Karpas-422 (cell line): ENCODE measurements around the gene MTHFD1L. TPM values are rescaled to one million over a fixed set of nuclear protein-coding genes. Genes with fewer than 3 reads are reported as not detected.
"Not testable (repeated sequence)": the region's sequence is repeated elsewhere in the genome, so short reads cannot be mapped to it uniquely, and the experiment has no call there.

Experiments used
- DNase-seq: peaks from one replicate; pipeline ENCODE4 v3.0.0-alpha.2; 2015
- H2AFZ ChIP-seq: fragments of 200-600 bp; sonication (generic); 2 replicates; pipeline ENCODE4 v1.6.1; 2014; ENCODE audit warnings: antibody characterized with exemption, low read length, mixed read lengths
- H3K27ac ChIP-seq: fragments of 200-600 bp; sonication (generic); 2 replicates; pipeline ENCODE4 v1.5.1; 2014; ENCODE audit warnings: mild to moderate bottlenecking, low read length, moderate library complexity
- H3K27me3 ChIP-seq: fragments of 200-600 bp; sonication (generic); 2 replicates; pipeline ENCODE4 v1.6.1; 2014; ENCODE audit warnings: low read length, mixed read lengths
- H3K36me3 ChIP-seq: fragments of 200-600 bp; sonication (generic); 2 replicates; pipeline ENCODE4 v1.6.1; 2014; ENCODE audit warnings: low read length, mixed read lengths; ENCODE audit not compliant: insufficient read depth
- H3K4me1 ChIP-seq: fragments of 200-600 bp; sonication (generic); 2 replicates; pipeline ENCODE4 v1.6.1; 2014; ENCODE audit warnings: mild to moderate bottlenecking, low read length, mixed read lengths
- H3K4me2 ChIP-seq: fragments of 200-600 bp; sonication (generic); 2 replicates; pipeline ENCODE4 v1.6.1; 2014; ENCODE audit warnings: low read length, low read depth, mild to moderate bottlenecking; ENCODE audit not compliant: poor library complexity, severe bottlenecking
- H3K4me3 ChIP-seq: fragments of 200-600 bp; sonication (generic); 2 replicates; pipeline ENCODE4 v1.5.1; 2014; ENCODE audit warnings: mild to moderate bottlenecking, antibody characterized with exemption, low read length, mixed read lengths
- H3K79me2 ChIP-seq: fragments of 200-600 bp; sonication (generic); 2 replicates; pipeline ENCODE4 v1.6.1; 2014; ENCODE audit warnings: mild to moderate bottlenecking, low read length, mixed read lengths
- H3K9ac ChIP-seq: fragments of 200-600 bp; sonication (generic); 2 replicates; pipeline ENCODE4 v1.6.0; 2014; ENCODE audit warnings: low read length
- H3K9me2 ChIP-seq: fragments of 200-600 bp; sonication (generic), shearing (Covaris generic); replicated peaks from 2 replicates; pipeline ENCODE4 v1.6.0; 2014; ENCODE audit warnings: mild to moderate bottlenecking, low read length, moderate library complexity; ENCODE audit not compliant: insufficient read depth
- H3K9me3 ChIP-seq: fragments of 300-700, 200-600 bp; sonication (generic); 2 replicates; pipeline ENCODE4 v1.6.1; 2014; ENCODE audit warnings: low read length, mixed read lengths
- H4K20me1 ChIP-seq: fragments of 200-600 bp; sonication (generic); 2 replicates; pipeline ENCODE4 v1.6.1; 2014; ENCODE audit warnings: mild to moderate bottlenecking, antibody characterized with exemption, low read length, low read depth; ENCODE audit not compliant: insufficient read depth
- total RNA-seq: library from RNA; depleted of rRNA; stranded (reverse); fragments of >200 nt; shearing (Covaris generic); gene quantifications from 2 replicates; pipeline ENCODE4 v1.2.3, GENCODE V29; 2014; ENCODE audit warnings: low replicate concordance

Gene MTHFD1L
- total RNA-seq, 1 experiment from 2014 or later: 60.7 TPM

DNA sequence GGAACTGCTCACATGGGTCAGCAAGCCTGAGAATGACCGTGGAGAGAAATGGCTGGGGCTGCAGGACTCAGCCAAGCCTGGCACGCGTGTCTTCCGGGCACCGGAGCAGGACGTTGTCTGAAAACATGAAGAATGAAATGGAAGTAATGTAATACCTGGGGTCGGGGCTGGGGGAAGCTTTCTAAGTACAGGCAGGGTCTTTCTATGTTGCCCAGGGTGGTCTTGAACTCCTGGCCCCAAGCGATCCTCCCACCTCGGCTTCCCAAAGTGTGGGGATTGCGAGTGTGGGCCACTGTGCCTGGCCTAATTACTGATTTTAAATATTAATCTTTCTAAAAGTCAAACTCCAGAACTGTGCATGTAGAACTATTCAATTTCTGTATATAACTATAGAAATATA is 218.8 kb downstream of the MTHFD1L start:
- H3K36me3 ChIP-seq: no peaks in the 10 kb centered on the region
- H3K4me2 ChIP-seq: no peak overlapping the region
- no peak overlapping the region for H3K4me3 ChIP-seq
- H3K9me3 ChIP-seq: no peaks in the 10 kb centered on the region
- H3K79me2 ChIP-seq: 0 out of 2 replicates have a peak, but pooled peaks cover 2% of the 10 kb centered on the region
- no peak overlapping the region for H3K27ac ChIP-seq
- no peaks in the 10 kb centered on the region for H3K9me2 ChIP-seq
- H3K27me3 ChIP-seq: no peaks in the 10 kb centered on the region
- no peak overlapping the region for H2AFZ ChIP-seq
- no peaks in the 10 kb centered on the region for H4K20me1 ChIP-seq
- H3K4me1 ChIP-seq: no peaks in the 10 kb centered on the region
- DNase-seq: no peak
- H3K9ac ChIP-seq: no peak overlapping the region

DNA sequence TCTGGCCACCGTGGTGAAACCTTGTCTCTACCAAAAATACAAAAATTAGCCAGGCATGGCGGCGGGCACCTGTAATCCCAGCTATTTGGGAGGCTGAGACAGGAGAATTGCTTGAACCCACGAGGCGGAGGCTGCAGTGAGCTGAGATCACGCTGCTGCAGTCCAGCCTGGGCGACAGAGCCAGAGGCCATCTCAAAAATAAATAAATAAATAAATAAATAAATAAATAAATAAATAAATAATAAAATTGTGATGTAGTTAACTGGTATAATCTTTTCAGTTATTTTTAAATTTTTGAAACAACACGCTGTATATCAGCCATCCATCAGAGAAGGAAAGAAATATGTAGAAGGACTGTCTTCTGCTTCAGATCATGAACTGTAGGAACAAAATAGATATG is 221.6 kb downstream of the MTHFD1L start:
- not testable (repeated sequence) for H2AFZ ChIP-seq, H3K27ac ChIP-seq, H3K9me3 ChIP-seq, H3K27me3 ChIP-seq, H3K4me2 ChIP-seq, H3K9ac ChIP-seq, H3K4me1 ChIP-seq, DNase-seq, H3K4me3 ChIP-seq, H3K79me2 ChIP-seq, H3K36me3 ChIP-seq, H4K20me1 ChIP-seq, H3K9me2 ChIP-seq

DNA sequence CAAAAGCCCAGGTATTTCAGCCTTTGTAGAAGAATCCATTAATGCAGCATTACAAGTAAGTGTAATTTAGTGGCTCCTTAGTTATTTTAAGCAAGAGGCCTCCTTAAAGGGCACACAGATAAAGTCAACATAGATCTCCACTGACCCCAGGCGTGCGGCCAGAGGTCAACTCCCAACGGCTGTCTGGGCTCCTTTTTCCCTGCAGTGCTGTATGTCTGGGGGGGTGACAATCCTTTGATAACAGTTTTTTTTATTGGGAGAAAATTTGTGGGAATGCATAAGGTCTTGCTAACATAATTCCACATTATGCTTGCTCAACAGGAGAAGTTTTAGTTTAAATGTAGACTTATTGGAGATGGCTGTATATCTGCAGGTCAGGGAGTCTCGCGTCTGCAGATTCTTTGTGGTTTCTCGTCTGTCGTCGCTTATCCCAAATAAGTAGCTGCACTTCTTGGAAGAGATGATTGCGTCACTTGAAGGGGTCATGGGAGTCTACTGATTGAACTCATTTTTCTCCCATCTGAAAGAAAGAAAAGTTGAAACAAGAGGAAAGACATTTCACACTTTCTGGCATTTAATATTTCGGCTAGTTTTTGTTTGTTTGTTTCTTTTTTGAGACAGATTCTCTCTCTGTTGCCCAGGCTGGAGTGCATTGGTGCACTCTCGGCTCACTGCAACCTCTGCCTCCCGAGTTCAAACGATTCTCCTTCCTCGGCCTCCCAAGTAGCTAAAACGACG is 222.5 kb downstream of the MTHFD1L start:
- no peaks in the 10 kb centered on the region for H3K27me3 ChIP-seq
- no peaks in the 10 kb centered on the region for H3K79me2 ChIP-seq
- H3K4me2 ChIP-seq: no peak overlapping the region
- no peak overlapping the region for H2AFZ ChIP-seq
- H3K9ac ChIP-seq: no peak overlapping the region
- H4K20me1 ChIP-seq: no peaks in the 10 kb centered on the region
- H3K36me3 ChIP-seq: peaks cover 9% of the 10 kb centered on the region; the same call in 1 of the 2 replicates
- no peak overlapping the region for H3K27ac ChIP-seq
- no peak for DNase-seq
- H3K4me3 ChIP-seq: no peak overlapping the region
- H3K4me1 ChIP-seq: peaks cover 9% of the 10 kb centered on the region
- no peaks in the 10 kb centered on the region for H3K9me3 ChIP-seq
- no peaks in the 10 kb centered on the region for H3K9me2 ChIP-seq

DNA sequence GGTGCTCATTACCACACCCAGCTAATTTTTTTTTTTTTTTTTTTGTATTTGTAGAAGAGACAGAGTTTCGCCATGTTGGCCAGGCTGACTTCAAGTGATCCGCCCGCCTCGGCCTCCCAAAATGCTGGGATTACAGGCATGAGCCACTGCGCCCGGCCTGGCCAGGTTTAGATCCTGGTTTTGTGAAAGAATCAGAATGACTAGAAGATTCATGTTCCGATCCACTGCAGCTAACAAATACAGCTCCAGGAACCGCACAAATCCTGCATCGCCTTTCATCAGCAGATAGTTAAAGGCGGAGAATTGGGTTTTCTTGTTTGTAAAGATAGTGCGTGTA is 223.1 kb downstream of the MTHFD1L start:
- no peak overlapping the region for H3K27ac ChIP-seq
- no peaks in the 10 kb centered on the region for H4K20me1 ChIP-seq
- no peak overlapping the region for H2AFZ ChIP-seq
- H3K4me2 ChIP-seq: no peak overlapping the region
- peaks cover 9% of the 10 kb centered on the region; the same call in 1 of the 2 replicates for H3K36me3 ChIP-seq
- peaks cover 9% of the 10 kb centered on the region for H3K4me1 ChIP-seq
- H3K9me2 ChIP-seq: no peaks in the 10 kb centered on the region
- DNase-seq: no peak
- no peaks in the 10 kb centered on the region for H3K79me2 ChIP-seq
- H3K27me3 ChIP-seq: no peaks in the 10 kb centered on the region
- no peak overlapping the region for H3K4me3 ChIP-seq
- H3K9ac ChIP-seq: no peak overlapping the region
- no peaks in the 10 kb centered on the region for H3K9me3 ChIP-seq

DNA sequence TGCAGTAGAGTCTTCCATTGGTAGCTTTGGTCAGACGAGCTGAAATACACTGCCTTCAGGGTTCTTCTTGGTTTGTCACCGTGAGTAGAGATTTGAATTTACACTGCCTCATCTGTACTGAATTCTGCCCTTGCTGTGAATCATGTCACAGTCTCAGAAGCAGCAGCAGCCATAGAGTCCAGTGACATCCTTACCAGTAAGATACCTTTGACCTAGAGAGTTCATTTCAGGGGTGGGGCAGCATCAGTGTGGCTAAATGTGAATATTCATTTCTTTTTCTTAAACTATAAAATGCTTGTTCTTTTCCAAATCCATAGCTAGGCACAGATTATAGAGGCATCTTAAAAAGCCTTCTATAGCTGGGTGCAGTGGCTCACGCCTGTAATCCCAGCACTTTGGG is 223.5 kb downstream of the MTHFD1L start:
- Histone ChIP-seq H3K27ac (no peak overlapping the region), H3K4me1 (peaks cover 9% of the 10 kb centered on the region), H3K79me2 (no peaks in the 10 kb centered on the region), H3K9ac (no peak overlapping the region), H3K9me2 (no peaks in the 10 kb centered on the region), H3K4me3 (no peak overlapping the region), H3K36me3 (peaks cover 11% of the 10 kb centered on the region; the same call in 1 of the 2 replicates), H3K27me3 (no peaks in the 10 kb centered on the region), H4K20me1 (no peaks in the 10 kb centered on the region), H3K9me3 (no peaks in the 10 kb centered on the region), H3K4me2 (no peak overlapping the region), H2AFZ (no peak overlapping the region)
- DNase-seq: no peak

DNA sequence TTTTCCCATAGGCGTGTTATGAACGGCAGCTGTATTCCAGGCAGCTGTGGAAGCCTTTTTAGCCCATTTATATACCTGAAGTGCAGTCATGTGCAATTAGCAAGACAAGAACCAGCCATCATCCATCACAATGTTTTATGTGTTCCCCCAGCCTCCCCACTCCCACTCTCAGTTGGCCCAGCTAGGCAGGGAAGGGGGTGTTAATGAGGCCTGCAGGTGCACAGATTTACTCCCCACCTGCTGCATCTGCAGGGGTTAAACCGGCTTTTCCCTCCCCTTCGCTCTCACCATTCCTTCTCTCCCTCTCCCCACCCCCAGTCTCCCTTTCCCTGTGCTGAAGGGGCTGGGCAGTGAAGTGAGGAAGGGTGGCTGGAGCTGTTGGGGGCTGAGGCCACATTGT is 224.5 kb downstream of the MTHFD1L start:
- H3K27me3 ChIP-seq: no peaks in the 10 kb centered on the region
- no peaks in the 10 kb centered on the region for H4K20me1 ChIP-seq
- H3K27ac ChIP-seq: no peak overlapping the region
- H2AFZ ChIP-seq: no peak overlapping the region
- H3K36me3 ChIP-seq: peaks cover 12% of the 10 kb centered on the region; the same call in 1 of the 2 replicates
- H3K4me2 ChIP-seq: no peak overlapping the region
- no peaks in the 10 kb centered on the region for H3K9me3 ChIP-seq
- no peak overlapping the region for H3K9ac ChIP-seq
- H3K4me1 ChIP-seq: peaks cover 9% of the 10 kb centered on the region
- no peaks in the 10 kb centered on the region for H3K79me2 ChIP-seq
- no peak overlapping the region for H3K4me3 ChIP-seq
- H3K9me2 ChIP-seq: no peaks in the 10 kb centered on the region
- no peak for DNase-seq

DNA sequence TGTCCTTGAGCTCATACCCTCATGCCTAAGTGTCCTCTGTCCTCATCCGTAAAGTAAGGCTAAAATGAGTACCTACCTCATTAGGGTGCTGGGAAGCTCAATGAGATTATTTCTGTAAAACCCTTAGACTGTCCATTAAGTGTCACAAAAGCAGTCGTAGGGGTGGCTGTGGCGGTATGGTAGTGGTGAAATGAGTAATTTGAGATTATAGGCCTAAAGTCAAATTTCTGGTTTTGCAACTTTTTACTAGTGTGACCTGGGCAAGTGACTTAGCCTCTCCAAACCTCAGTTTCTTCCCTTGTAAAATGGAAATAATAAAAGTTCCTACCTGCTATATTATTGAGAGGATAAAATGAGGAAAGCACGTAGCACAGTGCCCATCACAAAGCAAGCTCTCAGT is 226.1 kb downstream of the MTHFD1L start:
- Histone ChIP-seq H3K9me3 (no peaks in the 10 kb centered on the region), H4K20me1 (no peaks in the 10 kb centered on the region), H3K27ac (no peak overlapping the region), H3K36me3 (peaks cover 20% of the 10 kb centered on the region), H3K9ac (no peak overlapping the region), H2AFZ (no peak overlapping the region), H3K9me2 (no peaks in the 10 kb centered on the region), H3K4me3 (no peak overlapping the region), H3K4me1 (peaks cover 9% of the 10 kb centered on the region), H3K4me2 (no peak overlapping the region), H3K79me2 (no peaks in the 10 kb centered on the region), H3K27me3 (no peaks in the 10 kb centered on the region)
- DNase-seq: no peak

DNA sequence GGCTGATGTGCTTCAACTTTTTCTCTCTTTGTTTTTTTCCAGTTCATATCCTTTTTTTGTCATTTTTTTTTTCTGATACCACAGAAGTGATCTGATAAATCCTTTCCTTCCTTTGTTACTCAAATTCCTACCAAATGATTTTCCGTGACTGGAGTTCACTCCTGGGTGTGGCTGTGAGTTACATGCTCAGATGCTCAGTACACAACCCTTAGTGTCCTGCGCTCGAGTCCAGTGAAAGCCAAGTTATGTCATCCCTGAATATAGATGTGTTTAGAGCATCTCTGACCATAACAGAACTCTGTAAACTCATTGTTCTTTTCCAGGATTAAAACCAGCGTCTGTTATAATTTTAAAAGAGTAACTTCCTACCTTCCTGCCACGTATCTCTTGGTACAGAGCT is 227.1 kb downstream of the MTHFD1L start:
- Histone ChIP-seq H3K4me2 (no peak overlapping the region), H3K36me3 (peaks cover 27% of the 10 kb centered on the region), H3K9me3 (no peaks in the 10 kb centered on the region), H3K27me3 (no peaks in the 10 kb centered on the region), H3K79me2 (no peaks in the 10 kb centered on the region), H3K4me3 (no peak overlapping the region), H3K4me1 (peaks cover 9% of the 10 kb centered on the region), H4K20me1 (no peaks in the 10 kb centered on the region), H3K9ac (no peak overlapping the region), H2AFZ (no peak overlapping the region), H3K9me2 (no peaks in the 10 kb centered on the region), H3K27ac (no peak overlapping the region)
- DNase-seq: no peak
